Smooth muscle cell (in vitro differentiated cells): ENCODE results near the gene UACA. TPM values are rescaled to one million over a fixed set of nuclear protein-coding genes. Genes with fewer than 3 reads are reported as not detected.
"Not testable (repeated sequence)": the region's sequence is repeated elsewhere in the genome, so short reads cannot be mapped to it uniquely, and the experiment has no call there.

Source experiments
- DNase-seq: peaks from one replicate; lab custom pipeline; 2025; ENCODE audit not compliant: unreplicated experiment; lab: John Stamatoyannopoulos, UW
- H2AFZ ChIP-seq: fragments of 200-600 bp; sonication (generic); 2 replicates; pipeline ENCODE4 v1.6.0; 2016; ENCODE audit warnings: antibody characterized with exemption, low read depth, mild to moderate bottlenecking
- H3F3A ChIP-seq: fragments of 200-600 bp; sonication (generic); 2 replicates; pipeline ENCODE4 v1.6.0; 2017; ENCODE audit warnings: antibody characterized with exemption, low read depth
- H3K27ac ChIP-seq: fragments of 200-600 bp; sonication (generic); 2 replicates; pipeline ENCODE4 v1.5.1; 2016; ENCODE audit warnings: low read depth, mild to moderate bottlenecking
- H3K27me3 ChIP-seq: fragments of 200-600 bp; sonication (generic); 2 replicates; pipeline ENCODE4 v1.6.1; 2016; ENCODE audit warnings: low read depth, mild to moderate bottlenecking
- H3K36me3 ChIP-seq: fragments of 200-600 bp; sonication (generic); 2 replicates; pipeline ENCODE4 v1.5.1; 2016; ENCODE audit warnings: low read depth
- H3K4me1 ChIP-seq: fragments of 200-600 bp; sonication (generic); 2 replicates; pipeline ENCODE4 v1.5.1; 2016; ENCODE audit warnings: low read depth
- H3K4me2 ChIP-seq: fragments of 200-600 bp; sonication (generic); 2 replicates; pipeline ENCODE4 v1.6.0; 2016; ENCODE audit warnings: mild to moderate bottlenecking
- H3K4me3 ChIP-seq: fragments of 200-600 bp; sonication (generic); 2 replicates; pipeline ENCODE4 v1.5.1; 2016; ENCODE audit warnings: mild to moderate bottlenecking
- H3K79me2 ChIP-seq: fragments of 200-600 bp; sonication (generic); 2 replicates; pipeline ENCODE4 v1.6.0; 2016; ENCODE audit warnings: low read depth, mild to moderate bottlenecking
- H3K9ac ChIP-seq: fragments of 200-600 bp; sonication (generic); 2 replicates; pipeline ENCODE4 v1.6.0; 2016; ENCODE audit warnings: low read depth
- H3K9me3 ChIP-seq: fragments of 200-600 bp; sonication (generic); replicated peaks from 2 replicates; pipeline ENCODE4 v1.5.1; 2016; ENCODE audit warnings: low read depth
- H4K20me1 ChIP-seq: fragments of 200-600 bp; sonication (generic); 2 replicates; pipeline ENCODE4 v1.6.0; 2016; ENCODE audit warnings: low read depth
- CTCF ChIP-seq: fragments of 200-600 bp; sonication (generic); IDR thresholded peaks from 2 replicates; pipeline ENCODE4 v1.5.1; 2017; ENCODE audit warnings: borderline replicate concordance, mild to moderate bottlenecking, antibody characterized with exemption; ENCODE audit not compliant: insufficient read depth, poor library complexity, severe bottlenecking
- WGBS: methylation state at CpG from one replicate; pipeline ENCODE4 v1.1.7; 2016; ENCODE audit warnings: low lambda C conversion rate; 5-methylcytosine and 5-hydroxymethylcytosine counted together
- polyA plus RNA-seq: library from polyadenylated mRNA; unstranded; fragments of >200 nt; fragmentation: Nextera tagmentation; extraction: Ambion mirVana; gene quantifications from 2 replicates; pipeline ENCODE4 v1.2.1, GENCODE V29; 2016
- total RNA-seq: library from RNA; depleted of rRNA; stranded (reverse); fragments of >200 nt; gene quantifications from 2 replicates; pipeline ENCODE4 v1.2.3, GENCODE V29; 2014

Gene UACA
- total and polyA plus RNA-seq, 2 experiments from 2014 or later = 109 to 153 TPM

DNA sequence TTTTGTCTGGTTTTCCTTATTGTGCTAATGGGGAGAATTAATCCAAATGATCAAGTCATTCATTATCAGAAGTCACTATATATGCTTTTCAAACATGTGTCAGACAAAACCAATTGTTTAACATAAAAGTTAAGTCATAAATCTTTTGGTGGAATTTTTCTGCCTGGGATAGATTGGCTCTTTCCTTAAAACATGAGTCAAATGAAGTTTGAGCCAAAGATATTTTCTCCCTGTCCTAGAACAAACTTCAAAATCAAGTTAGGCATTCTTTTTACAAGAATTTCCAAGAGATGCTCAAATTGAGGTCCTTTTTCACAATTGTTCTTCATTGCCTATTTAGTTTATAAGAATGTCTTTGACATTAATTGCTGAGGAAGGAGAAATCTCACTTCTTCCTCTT is 138.3 kb downstream of the UACA start:
- Histone ChIP-seq H3K9me3 (no peaks in the 10 kb centered on the region), H3K4me2 (no peak overlapping the region), H3K4me1 (no peaks in the 10 kb centered on the region), H3K9ac (no peak overlapping the region), H3K27me3 (no peaks in the 10 kb centered on the region), H4K20me1 (no peaks in the 10 kb centered on the region), H3K36me3 (no peaks in the 10 kb centered on the region), H3K27ac (no peak overlapping the region), H3K79me2 (no peaks in the 10 kb centered on the region), H2AFZ (no peak overlapping the region), H3F3A (no peaks in the 10 kb centered on the region), H3K4me3 (no peak overlapping the region)
- no peak for TF ChIP-seq CTCF
- no peak for DNase-seq

DNA sequence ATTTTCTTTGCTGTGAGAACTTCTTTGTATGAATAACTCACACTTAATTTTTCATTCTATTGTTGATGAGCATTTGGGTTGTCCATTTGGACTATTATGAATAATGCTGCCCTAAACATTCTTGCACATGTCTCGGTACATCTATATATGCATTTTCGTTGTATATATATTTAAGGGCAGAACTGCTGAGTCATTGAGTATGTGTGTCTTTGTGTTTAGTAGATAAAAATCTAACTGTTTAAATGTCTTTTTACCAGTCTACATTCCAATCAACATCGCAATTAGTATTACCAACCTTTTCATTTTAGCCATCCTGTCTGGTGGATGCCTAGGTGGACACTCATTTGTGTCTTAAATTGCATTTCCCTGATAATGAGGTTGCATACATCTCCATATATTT is 144.4 kb downstream of the UACA start:
- H3K4me1 ChIP-seq = no peaks in the 10 kb centered on the region
- peaks cover 5% of the 10 kb centered on the region for H3F3A ChIP-seq
- H3K36me3 ChIP-seq = no peaks in the 10 kb centered on the region
- no peak overlapping the region for H2AFZ ChIP-seq
- no peak overlapping the region for H3K4me2 ChIP-seq
- no peaks in the 10 kb centered on the region for H3K79me2 ChIP-seq
- no peak overlapping the region for H3K9ac ChIP-seq
- WGBS = 69% methylated on average over 3 of the region's 3 CpGs
- no peak for TF ChIP-seq CTCF
- no peaks in the 10 kb centered on the region for H3K9me3 ChIP-seq
- no peaks in the 10 kb centered on the region for H4K20me1 ChIP-seq
- H3K27me3 ChIP-seq = no peaks in the 10 kb centered on the region
- DNase-seq = no peak
- no peak overlapping the region for H3K27ac ChIP-seq
- no peak overlapping the region for H3K4me3 ChIP-seq

DNA sequence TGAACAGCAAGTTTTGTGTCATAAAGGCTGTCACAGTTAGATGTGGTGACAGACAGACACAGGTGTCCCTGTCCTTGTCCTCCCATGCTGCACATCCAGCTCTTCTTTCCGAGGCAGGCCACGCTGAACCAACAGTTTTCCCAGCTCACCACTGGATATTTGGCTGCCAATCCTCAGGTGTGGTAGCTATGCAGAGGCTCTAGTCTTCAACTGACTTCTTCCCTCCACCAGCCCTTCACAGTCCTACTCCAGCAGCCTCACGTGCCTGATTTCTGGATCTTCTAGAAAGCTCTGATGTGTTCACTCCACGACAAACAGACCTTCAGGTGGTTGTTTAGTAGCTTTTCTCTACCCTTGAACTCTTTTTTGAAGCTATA is 145.5 kb downstream of the UACA start:
- no peak for TF ChIP-seq CTCF
- 64% methylated on average over 4 of the region's 4 CpGs for WGBS
- H3K79me2 ChIP-seq = no peaks in the 10 kb centered on the region
- no peak for DNase-seq
- H3K27me3 ChIP-seq = no peaks in the 10 kb centered on the region
- no peak overlapping the region for H3K9ac ChIP-seq
- H3K9me3 ChIP-seq = no peaks in the 10 kb centered on the region
- H3K27ac ChIP-seq = no peak overlapping the region
- H3K4me3 ChIP-seq = no peak overlapping the region
- H3K4me1 ChIP-seq = no peaks in the 10 kb centered on the region
- peak overlapping the region; percentile 37 for H3K4me2 ChIP-seq
- peaks cover 5% of the 10 kb centered on the region for H3F3A ChIP-seq
- H3K36me3 ChIP-seq = no peaks in the 10 kb centered on the region
- H4K20me1 ChIP-seq = no peaks in the 10 kb centered on the region
- H2AFZ ChIP-seq = no peak overlapping the region

GRCh38 chr15:70617076-70617910 is 146.1 kb downstream of the UACA start:
- Histone ChIP-seq H2AFZ (no peak overlapping the region), H3K79me2 (no peaks in the 10 kb centered on the region), H3K36me3 (no peaks in the 10 kb centered on the region), H3K9me3 (no peaks in the 10 kb centered on the region), H3K27me3 (no peaks in the 10 kb centered on the region), H3K4me3 (no peak overlapping the region), H3F3A (peaks cover 5% of the 10 kb centered on the region), H3K4me2 (peak overlapping the region; percentile 37), H4K20me1 (no peaks in the 10 kb centered on the region), H3K9ac (no peak overlapping the region), H3K4me1 (no peaks in the 10 kb centered on the region), H3K27ac (no peak overlapping the region)
- WGBS = 56% methylated on average over 4 of the region's 4 CpGs
- no peak for DNase-seq
- TF ChIP-seq CTCF = no peak

DNA sequence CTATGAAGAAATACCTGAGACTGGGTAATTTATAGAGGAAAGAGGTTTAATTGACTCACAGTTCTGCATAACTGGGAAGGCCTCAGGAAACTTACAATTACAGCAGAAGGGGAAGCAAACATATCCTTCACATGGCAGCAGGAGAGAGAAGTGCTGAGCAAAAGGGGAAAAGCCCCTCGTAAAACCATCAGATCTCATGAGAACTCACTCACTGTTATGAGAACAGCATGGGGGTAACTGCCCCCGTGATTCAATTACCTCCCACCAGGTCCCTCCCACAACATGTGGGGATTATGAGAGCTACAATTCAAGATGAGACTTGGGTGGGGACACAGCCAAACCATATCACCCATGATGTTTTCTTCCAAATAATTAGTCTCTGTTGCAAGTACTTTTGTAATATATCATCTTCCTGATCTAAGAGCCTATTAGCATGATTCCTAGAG is 147.0 kb downstream of the UACA start:
- not testable (repeated sequence) for H3K4me3 ChIP-seq, H3F3A ChIP-seq, H3K9ac ChIP-seq, H2AFZ ChIP-seq, H3K79me2 ChIP-seq, H3K36me3 ChIP-seq, H3K27ac ChIP-seq, H3K4me2 ChIP-seq, H3K9me3 ChIP-seq, DNase-seq, H3K4me1 ChIP-seq, H4K20me1 ChIP-seq, H3K27me3 ChIP-seq
- 65% methylated on average over 2 of the region's 2 CpGs for WGBS
